ENCODE measurements around the gene PPP4R1.

DNA sequence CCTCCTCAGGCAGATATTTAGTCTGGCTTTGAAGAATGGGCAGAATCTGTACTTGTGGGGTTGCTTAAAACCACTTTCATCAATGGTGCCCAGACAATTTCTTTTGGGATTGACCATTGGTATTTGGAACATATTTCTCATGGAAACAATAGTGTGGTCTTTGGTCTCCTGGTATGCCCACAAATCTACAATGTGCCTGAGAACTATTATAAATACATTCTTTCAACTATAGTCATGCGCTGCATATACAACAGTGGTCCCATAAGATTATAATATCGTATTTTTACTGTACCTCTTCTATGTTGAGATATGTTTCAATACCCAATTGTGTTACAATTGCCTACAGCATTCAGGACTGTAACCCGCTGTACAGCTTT lies 34.8 kb upstream of the PPP4R1 start:
- TF ChIP-seq POLR2A (IDR thresholded peaks at IDR 0.05): no peak
- TF ChIP-seq, protein P1, sequence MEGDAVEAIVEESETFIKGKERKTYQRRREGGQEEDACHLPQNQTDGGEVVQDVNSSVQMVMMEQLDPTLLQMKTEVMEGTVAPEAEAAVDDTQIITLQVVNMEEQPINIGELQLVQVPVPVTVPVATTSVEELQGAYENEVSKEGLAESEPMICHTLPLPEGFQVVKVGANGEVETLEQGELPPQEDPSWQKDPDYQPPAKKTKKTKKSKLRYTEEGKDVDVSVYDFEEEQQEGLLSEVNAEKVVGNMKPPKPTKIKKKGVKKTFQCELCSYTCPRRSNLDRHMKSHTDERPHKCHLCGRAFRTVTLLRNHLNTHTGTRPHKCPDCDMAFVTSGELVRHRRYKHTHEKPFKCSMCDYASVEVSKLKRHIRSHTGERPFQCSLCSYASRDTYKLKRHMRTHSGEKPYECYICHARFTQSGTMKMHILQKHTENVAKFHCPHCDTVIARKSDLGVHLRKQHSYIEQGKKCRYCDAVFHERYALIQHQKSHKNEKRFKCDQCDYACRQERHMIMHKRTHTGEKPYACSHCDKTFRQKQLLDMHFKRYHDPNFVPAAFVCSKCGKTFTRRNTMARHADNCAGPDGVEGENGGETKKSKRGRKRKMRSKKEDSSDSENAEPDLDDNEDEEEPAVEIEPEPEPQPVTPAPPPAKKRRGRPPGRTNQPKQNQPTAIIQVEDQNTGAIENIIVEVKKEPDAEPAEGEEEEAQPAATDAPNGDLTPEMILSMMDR (IDR thresholded peaks at IDR 0.05): no peak
- TF ChIP-seq EP300 (IDR thresholded peaks at IDR 0.05): no peak
